Measurements from ENCODE around the gene SMYD5. TPM values are rescaled to one million over a fixed set of nuclear protein-coding genes. Genes with fewer than 3 reads are reported as not detected.
A peak's percentile ranks its signal among the peaks of the same experiment; 100 is the strongest.
"Not testable (repeated sequence)": the region's sequence is repeated elsewhere in the genome, so short reads cannot be mapped to it uniquely, and the experiment has no call there.

The SMYD5 gene
- total RNA-seq, 1 donor from 2014 or later, result 48.7 TPM

GRCh38 chr2:73259704-73260337 lies 45.8 kb downstream of the SMYD5 start:
- H3K27ac Mint-ChIP-seq, result no peak overlapping the region
- no peak overlapping the region for H3K4me3 Mint-ChIP-seq (ENCODE audit: low read depth)
- no peaks in the 10 kb centered on the region for H3K27me3 Mint-ChIP-seq (ENCODE audit: low read depth)
- intact Hi-C loops (cut with micrococcal nuclease), result no loop called here
- DNase-seq (ENCODE audit: low spot score), result no peak
- H3K36me3 Mint-ChIP-seq (ENCODE audit: low read depth), result peaks cover 26% of the 10 kb centered on the region
- no peaks in the 10 kb centered on the region for H3K9me3 Mint-ChIP-seq
- H3K4me1 Mint-ChIP-seq (ENCODE audit: low read depth), result no peaks in the 10 kb centered on the region

GRCh38 chr2:73260338-73260984 lies 46.4 kb downstream of the SMYD5 start:
- Mint-ChIP-seq H3K27ac (no peak overlapping the region), H3K36me3 (ENCODE audit: low read depth) (peaks cover 21% of the 10 kb centered on the region), H3K4me1 (ENCODE audit: low read depth) (no peaks in the 10 kb centered on the region), H3K4me3 (ENCODE audit: low read depth) (no peak overlapping the region), H3K27me3 (ENCODE audit: low read depth) (no peaks in the 10 kb centered on the region), H3K9me3 (no peaks in the 10 kb centered on the region)
- intact Hi-C loops (cut with micrococcal nuclease), result no loop called here
- DNase-seq (ENCODE audit: low spot score), result no peak

DNA sequence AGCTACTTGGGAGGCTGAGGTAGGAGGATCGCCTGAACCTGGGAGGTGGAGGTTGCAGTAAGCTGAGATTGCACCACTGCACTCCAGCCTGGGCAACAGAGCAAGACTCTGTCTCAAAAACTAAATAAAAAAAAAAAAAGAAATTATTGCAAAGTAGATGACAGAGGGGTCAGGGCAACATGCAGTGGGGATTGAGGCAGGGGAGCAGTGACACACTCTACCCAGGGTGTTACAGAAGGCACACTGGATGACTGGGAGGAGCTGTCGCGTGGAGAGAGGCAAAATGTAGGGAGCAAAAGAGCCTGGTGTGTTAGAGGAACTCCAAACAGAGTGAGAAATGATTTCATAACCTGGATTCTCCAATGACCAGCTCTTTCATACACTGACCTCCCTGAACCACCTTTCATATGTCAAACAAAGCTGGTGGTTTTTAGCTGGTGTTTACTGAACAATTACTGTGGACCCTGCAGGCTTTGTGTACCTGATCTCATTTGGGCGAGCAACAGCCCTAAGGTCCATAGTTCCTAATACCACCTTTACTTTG lies 48.1 kb downstream of the SMYD5 start:
- no peaks in the 10 kb centered on the region for H3K9me3 Mint-ChIP-seq
- no peak overlapping the region for H3K27ac Mint-ChIP-seq
- no peaks in the 10 kb centered on the region for H3K27me3 Mint-ChIP-seq (ENCODE audit: low read depth)
- intact Hi-C loops (cut with micrococcal nuclease), result no loop called here
- no peaks in the 10 kb centered on the region for H3K4me1 Mint-ChIP-seq (ENCODE audit: low read depth)
- no peak for DNase-seq (ENCODE audit: low spot score)
- H3K4me3 Mint-ChIP-seq (ENCODE audit: low read depth), result no peak overlapping the region
- peaks cover 21% of the 10 kb centered on the region for H3K36me3 Mint-ChIP-seq (ENCODE audit: low read depth)

DNA sequence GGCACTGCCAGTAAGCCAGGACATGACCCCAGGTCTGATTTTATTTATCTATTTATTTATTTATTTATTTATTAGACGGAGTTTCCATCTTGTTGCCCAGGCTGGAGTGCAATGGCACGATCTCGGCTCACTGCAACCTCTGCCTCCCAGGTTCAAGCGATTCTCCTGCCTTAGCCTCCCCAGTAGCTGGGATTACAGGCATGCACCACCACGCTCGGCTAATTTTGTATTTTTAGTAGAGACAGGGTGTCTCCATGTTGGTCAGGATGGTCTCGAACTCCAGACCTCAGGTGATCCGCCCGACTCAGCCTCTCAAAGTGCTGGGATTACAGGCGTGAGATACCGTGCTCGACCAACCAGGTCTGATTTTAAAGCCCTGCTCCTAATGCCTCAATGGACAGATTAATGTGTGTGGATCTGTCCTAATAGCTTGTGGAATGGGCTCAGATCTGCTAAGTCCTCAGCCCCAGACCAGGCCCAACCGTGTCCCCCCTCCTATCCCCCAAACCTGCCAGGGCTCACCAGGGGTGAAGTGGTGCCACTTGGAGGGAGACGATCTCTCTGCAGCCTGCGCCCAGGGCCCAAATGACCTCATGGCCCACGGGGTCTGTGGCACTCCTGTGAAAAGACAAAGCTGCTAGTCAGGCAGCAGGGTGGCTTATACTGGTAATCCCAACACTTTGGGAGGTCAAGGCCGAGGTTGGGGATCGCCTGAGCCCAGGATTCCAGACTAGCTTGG lies 48.8 kb downstream of the SMYD5 start:
- H3K36me3 Mint-ChIP-seq (ENCODE audit: low read depth), result peaks cover 23% of the 10 kb centered on the region
- DNase-seq (ENCODE audit: low spot score); H3K27ac Mint-ChIP-seq; H3K4me3 Mint-ChIP-seq (ENCODE audit: low read depth); H3K4me1 Mint-ChIP-seq (ENCODE audit: low read depth); intact Hi-C loops (cut with micrococcal nuclease); H3K9me3 Mint-ChIP-seq; H3K27me3 Mint-ChIP-seq (ENCODE audit: low read depth): not testable (repeated sequence)

- peaks cover 27% of the 10 kb centered on the region for H3K36me3 Mint-ChIP-seq (ENCODE audit: low read depth)
- intact Hi-C loops (cut with micrococcal nuclease), result no loop called here
- no peaks in the 10 kb centered on the region for H3K9me3 Mint-ChIP-seq
- peaks cover 6% of the 10 kb centered on the region for H3K4me1 Mint-ChIP-seq (ENCODE audit: low read depth)
- H3K27me3 Mint-ChIP-seq (ENCODE audit: low read depth), result no peaks in the 10 kb centered on the region
- no peak for DNase-seq (ENCODE audit: low spot score)
- H3K4me3 Mint-ChIP-seq (ENCODE audit: low read depth), result no peak overlapping the region
- H3K27ac Mint-ChIP-seq, result no peak overlapping the region
These were observed 49.7 kb downstream of the SMYD5 start for GRCh38 chr2:73263540-73264331.

GRCh38 chr2:73264332-73264606 lies 50.2 kb downstream of the SMYD5 start:
- intact Hi-C loops (cut with micrococcal nuclease), result no loop called here
- Mint-ChIP-seq H3K36me3 (ENCODE audit: low read depth) (peaks cover 26% of the 10 kb centered on the region), H3K4me3 (ENCODE audit: low read depth) (no peak overlapping the region), H3K9me3 (no peaks in the 10 kb centered on the region), H3K4me1 (ENCODE audit: low read depth) (peaks cover 6% of the 10 kb centered on the region), H3K27me3 (ENCODE audit: low read depth) (no peaks in the 10 kb centered on the region), H3K27ac (no peak overlapping the region)
- no peak for DNase-seq (ENCODE audit: low spot score)

- H3K4me3 Mint-ChIP-seq (ENCODE audit: low read depth), result no peak overlapping the region
- H3K27me3 Mint-ChIP-seq (ENCODE audit: low read depth), result no peaks in the 10 kb centered on the region
- peaks cover 8% of the 10 kb centered on the region for H3K4me1 Mint-ChIP-seq (ENCODE audit: low read depth)
- no peak overlapping the region for H3K27ac Mint-ChIP-seq
- DNase-seq (ENCODE audit: low spot score), result no peak
- intact Hi-C loops (cut with micrococcal nuclease), result no loop called here
- no peaks in the 10 kb centered on the region for H3K9me3 Mint-ChIP-seq
- peaks cover 21% of the 10 kb centered on the region for H3K36me3 Mint-ChIP-seq (ENCODE audit: low read depth)
These were observed 50.7 kb downstream of the SMYD5 start for GRCh38 chr2:73264783-73265182.

- no peak for DNase-seq (ENCODE audit: low spot score)
- Mint-ChIP-seq H3K4me1 (ENCODE audit: low read depth) (peaks cover 11% of the 10 kb centered on the region), H3K9me3 (no peaks in the 10 kb centered on the region), H3K27me3 (ENCODE audit: low read depth) (no peaks in the 10 kb centered on the region), H3K36me3 (ENCODE audit: low read depth) (peaks cover 21% of the 10 kb centered on the region), H3K4me3 (ENCODE audit: low read depth) (no peak overlapping the region), H3K27ac (no peak overlapping the region)
- intact Hi-C loops (cut with micrococcal nuclease), result no loop called here
These were observed 51.4 kb downstream of the SMYD5 start for GRCh38 chr2:73265298-73266060.

DNA sequence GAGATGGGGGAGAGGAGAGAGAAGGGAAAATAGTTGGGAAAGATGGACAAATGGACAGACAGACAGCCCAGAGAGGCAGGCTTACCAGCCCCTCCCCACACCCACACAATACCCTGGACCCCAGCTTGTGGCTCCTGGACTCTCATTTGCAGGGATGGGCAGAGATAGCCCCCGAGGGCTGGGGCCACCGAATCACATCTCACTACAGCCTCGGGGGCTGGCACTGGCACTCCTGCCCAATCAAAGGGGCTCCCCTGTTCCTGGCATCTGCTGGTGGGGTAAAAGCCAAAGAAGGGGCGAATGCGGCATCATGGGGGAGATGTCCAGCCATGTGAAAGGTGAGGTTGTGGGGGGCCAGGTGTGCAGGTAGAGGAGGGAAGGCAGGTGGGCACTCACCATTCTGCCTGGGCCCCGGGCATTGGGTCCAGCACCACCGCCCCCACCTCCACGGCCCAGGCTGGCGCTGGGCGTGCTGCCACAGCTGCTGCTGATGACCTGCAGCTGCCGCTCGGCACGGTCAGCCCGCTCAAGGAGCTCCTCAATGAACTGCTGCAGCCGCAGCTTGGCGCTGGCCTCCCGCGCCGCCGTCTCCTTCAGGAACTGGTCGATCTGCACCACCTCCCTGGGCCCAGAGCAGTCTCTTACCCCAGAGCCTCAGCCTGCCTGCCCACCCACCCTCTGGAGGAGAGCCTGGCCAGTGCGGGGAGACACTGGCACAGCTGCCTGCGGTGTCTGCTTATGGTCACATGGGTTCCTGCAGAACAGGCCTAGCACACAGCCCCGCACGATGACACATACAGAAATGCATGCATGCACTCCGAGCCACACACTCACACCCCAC lies 52.2 kb downstream of the SMYD5 start:
- DNase-seq (ENCODE audit: low spot score), result no peak
- Mint-ChIP-seq H3K4me1 (ENCODE audit: low read depth) (peaks cover 11% of the 10 kb centered on the region), H3K36me3 (ENCODE audit: low read depth) (peaks cover 20% of the 10 kb centered on the region), H3K27ac (no peak overlapping the region), H3K27me3 (ENCODE audit: low read depth) (no peaks in the 10 kb centered on the region), H3K9me3 (no peaks in the 10 kb centered on the region), H3K4me3 (ENCODE audit: low read depth) (no peak overlapping the region)
- intact Hi-C loops (cut with micrococcal nuclease), result no loop called here

- DNase-seq (ENCODE audit: low spot score), result no peak
- no peaks in the 10 kb centered on the region for H3K27me3 Mint-ChIP-seq (ENCODE audit: low read depth)
- H3K36me3 Mint-ChIP-seq (ENCODE audit: low read depth), result peaks cover 16% of the 10 kb centered on the region
- peaks cover 11% of the 10 kb centered on the region for H3K4me1 Mint-ChIP-seq (ENCODE audit: low read depth)
- intact Hi-C loops (cut with micrococcal nuclease), result no loop called here
- no peaks in the 10 kb centered on the region for H3K9me3 Mint-ChIP-seq
- no peak overlapping the region for H3K27ac Mint-ChIP-seq
- no peak overlapping the region for H3K4me3 Mint-ChIP-seq (ENCODE audit: low read depth)
These were observed 53.0 kb downstream of the SMYD5 start for GRCh38 chr2:73267008-73267407.

DNA sequence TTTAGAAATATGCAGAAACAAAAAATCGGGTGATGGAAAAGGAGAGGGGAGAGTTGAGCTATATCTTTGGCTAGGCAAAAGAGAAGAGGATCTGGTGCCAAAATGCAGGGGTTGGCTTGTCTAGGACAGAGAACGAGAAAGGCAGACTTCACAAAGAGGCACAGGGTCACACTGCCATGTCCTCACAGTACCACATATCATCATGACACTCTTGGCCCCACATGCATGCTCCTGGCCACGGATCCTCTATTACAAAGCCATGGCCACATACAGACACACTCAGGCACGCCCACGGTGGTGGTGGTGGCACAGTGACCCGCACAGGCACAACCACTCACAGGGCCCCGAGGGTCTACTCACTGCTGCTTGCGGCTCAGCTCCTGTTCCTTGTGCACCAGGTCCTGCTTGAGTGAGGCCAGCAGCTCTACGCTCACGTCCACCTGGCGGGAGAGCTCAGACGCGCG lies 54.4 kb downstream of the SMYD5 start:
- no peaks in the 10 kb centered on the region for H3K27me3 Mint-ChIP-seq (ENCODE audit: low read depth)
- DNase-seq (ENCODE audit: low spot score), result no peak
- peak overlapping the region; percentile 64 for H3K4me3 Mint-ChIP-seq (ENCODE audit: low read depth)
- H3K4me1 Mint-ChIP-seq (ENCODE audit: low read depth), result peaks cover 11% of the 10 kb centered on the region
- peaks cover 14% of the 10 kb centered on the region for H3K36me3 Mint-ChIP-seq (ENCODE audit: low read depth)
- intact Hi-C loops (cut with micrococcal nuclease), result loop anchor here (2.0 kb wide), 1 partner anchor 34 kb away; the partner anchor contains the start of gene CCT7
- H3K9me3 Mint-ChIP-seq, result no peaks in the 10 kb centered on the region
- H3K27ac Mint-ChIP-seq, result no peak overlapping the region

Measured in activated T-helper 2 cell treated with anti-CD3 and anti-CD28 coated beads, Interferon-gamma antibody, Interleukin-2, Interleukin-4, amounts not matched to agents 10 μg/mL and 5 μg/mL and 100 μg/mL, durations not matched to agents 14 hours and 24 hours and 36 hours (primary cell).